ENCODE results near the gene BICD1.

DNA sequence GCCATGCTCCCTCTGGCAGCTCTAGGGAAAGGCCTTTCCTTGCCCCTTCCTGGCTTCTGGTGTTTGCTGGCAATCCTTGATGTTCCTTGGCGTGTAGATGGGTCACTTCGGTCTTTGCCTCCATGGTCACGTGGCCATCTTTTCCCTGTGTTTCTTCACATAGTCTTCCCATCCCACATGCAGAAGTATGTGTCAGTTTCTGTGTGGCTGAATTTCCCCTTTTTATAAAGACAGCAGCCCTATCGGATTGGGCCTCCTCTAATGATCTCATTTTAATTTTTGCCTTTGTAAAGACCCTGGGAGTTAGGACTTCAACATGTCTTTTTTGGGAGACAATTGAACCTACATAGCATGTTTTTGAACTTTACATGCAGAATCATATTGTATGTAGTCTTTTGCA is 185.5 kb downstream of the BICD1 start:
- TF ChIP-seq POLR2A (IDR thresholded peaks at IDR 0.05; ENCODE audit: low read depth, low read length) (no peak), TAF1 (IDR thresholded peaks at IDR 0.05; ENCODE audit: borderline replicate concordance, low read depth, low read length) (no peak)

Measured in GM12892 (cell line).